HFFc6 (cell line): ENCODE data around the gene ARRDC4. TPM values are rescaled to one million over a fixed set of nuclear protein-coding genes. Genes with fewer than 3 reads are reported as not detected.

Experiments
- DNase-seq: peaks from one replicate; pipeline ENCODE4 v3.0.0-alpha.2; 2018
- H3K27ac Mint-ChIP-seq: 2 replicates; pipeline ENCODE4 v1.8.0; 2020; ENCODE audit warnings: mild to moderate bottlenecking, mixed read lengths
- H3K27me3 Mint-ChIP-seq: 2 replicates; pipeline ENCODE4 v1.8.0; 2021; ENCODE audit warnings: mild to moderate bottlenecking, moderate library complexity, mixed read lengths; ENCODE audit not compliant: insufficient read depth
- H3K36me3 Mint-ChIP-seq: 2 replicates; pipeline ENCODE4 v1.8.0; 2021; ENCODE audit warnings: low read depth, mixed read lengths
- H3K4me1 Mint-ChIP-seq: 2 replicates; pipeline ENCODE4 v1.8.0; 2020; ENCODE audit warnings: low read depth, mixed read lengths
- H3K4me3 Mint-ChIP-seq: 2 replicates; pipeline ENCODE4 v1.8.0; 2020; ENCODE audit warnings: mild to moderate bottlenecking, moderate library complexity, mixed read lengths
- H3K9me3 Mint-ChIP-seq: 2 replicates; pipeline ENCODE4 v1.8.0; 2020; ENCODE audit warnings: mild to moderate bottlenecking, mixed read lengths
- total RNA-seq, 6 experiments: library from RNA; stranded (reverse); fragmentation: NEBNext Ultra II Directional; extraction: Animal tissue kit (Norgen Biotek cat#: 25700); gene quantifications; 2 replicates in 1 of 6; 3 replicates in 5 of 6; pipeline ENCODE4 v1.2.3, GENCODE V29; 2021
- TF ChIP-seq, protein P1 (sequence below): fragments of 200-600 bp; sonication (generic); IDR thresholded peaks from 2 replicates; pipeline ENCODE4 v1.5.0; 2021; ENCODE audit warnings: antibody characterized with exemption, mild to moderate bottlenecking

The ARRDC4 gene
- total RNA-seq, 6 experiments from 2014 or later = 20.2 to 60.1 (median 23.8) TPM

DNA sequence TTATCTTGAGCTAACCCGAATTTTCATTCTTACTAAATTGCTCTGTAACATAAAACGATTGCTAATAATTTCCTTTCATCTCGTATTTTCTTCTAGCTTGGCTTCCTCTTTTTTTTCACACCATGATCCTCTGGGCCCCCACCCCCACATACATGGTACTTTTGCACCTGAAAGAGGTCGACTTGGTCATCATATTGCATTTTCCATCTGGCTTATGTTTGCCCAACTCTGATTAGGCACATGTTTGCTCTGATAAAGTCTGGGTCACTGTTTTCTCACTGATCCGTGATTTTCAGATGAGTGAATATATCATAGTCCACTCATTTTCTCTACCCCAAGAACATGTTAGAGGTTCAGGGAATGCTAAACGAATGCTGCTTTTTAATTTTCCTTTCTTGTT, 49.5 kb downstream of the ARRDC4 start:
- Mint-ChIP-seq H3K4me3 (no peak overlapping the region), H3K27me3 (no peaks in the 10 kb centered on the region; the same call in none of the 2 replicates), H3K36me3 (no peaks in the 10 kb centered on the region), H3K9me3 (no peaks in the 10 kb centered on the region), H3K27ac (no peak overlapping the region), H3K4me1 (peaks cover 28% of the 10 kb centered on the region)
- no peak for DNase-seq
- TF ChIP-seq, protein P1, sequence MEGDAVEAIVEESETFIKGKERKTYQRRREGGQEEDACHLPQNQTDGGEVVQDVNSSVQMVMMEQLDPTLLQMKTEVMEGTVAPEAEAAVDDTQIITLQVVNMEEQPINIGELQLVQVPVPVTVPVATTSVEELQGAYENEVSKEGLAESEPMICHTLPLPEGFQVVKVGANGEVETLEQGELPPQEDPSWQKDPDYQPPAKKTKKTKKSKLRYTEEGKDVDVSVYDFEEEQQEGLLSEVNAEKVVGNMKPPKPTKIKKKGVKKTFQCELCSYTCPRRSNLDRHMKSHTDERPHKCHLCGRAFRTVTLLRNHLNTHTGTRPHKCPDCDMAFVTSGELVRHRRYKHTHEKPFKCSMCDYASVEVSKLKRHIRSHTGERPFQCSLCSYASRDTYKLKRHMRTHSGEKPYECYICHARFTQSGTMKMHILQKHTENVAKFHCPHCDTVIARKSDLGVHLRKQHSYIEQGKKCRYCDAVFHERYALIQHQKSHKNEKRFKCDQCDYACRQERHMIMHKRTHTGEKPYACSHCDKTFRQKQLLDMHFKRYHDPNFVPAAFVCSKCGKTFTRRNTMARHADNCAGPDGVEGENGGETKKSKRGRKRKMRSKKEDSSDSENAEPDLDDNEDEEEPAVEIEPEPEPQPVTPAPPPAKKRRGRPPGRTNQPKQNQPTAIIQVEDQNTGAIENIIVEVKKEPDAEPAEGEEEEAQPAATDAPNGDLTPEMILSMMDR = no peak

DNA sequence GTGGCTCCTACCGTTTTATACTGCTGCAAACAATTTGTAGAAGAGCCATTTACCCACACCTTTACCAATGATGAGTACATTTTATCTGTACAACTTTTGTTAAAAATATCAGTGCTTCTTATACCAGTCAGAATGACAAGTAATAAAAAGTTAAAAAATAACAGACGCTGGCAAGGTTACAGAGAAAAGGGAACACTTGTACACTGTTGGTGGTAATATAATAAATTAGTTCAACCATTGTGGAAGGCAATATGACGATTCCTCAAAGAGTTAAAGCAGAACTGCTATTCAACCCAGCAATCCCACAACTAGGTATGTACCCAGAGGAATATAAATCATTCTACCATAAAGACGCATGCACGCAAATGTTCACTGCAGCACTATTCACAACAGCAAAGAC, 51.9 kb downstream of the ARRDC4 start:
- Mint-ChIP-seq H3K4me3 (no peak overlapping the region), H3K27ac (no peak overlapping the region), H3K4me1 (peaks cover 26% of the 10 kb centered on the region), H3K36me3 (no peaks in the 10 kb centered on the region), H3K27me3 (no peaks in the 10 kb centered on the region; the same call in none of the 2 replicates), H3K9me3 (no peaks in the 10 kb centered on the region)
- DNase-seq = no peak
- TF ChIP-seq, protein P1 = no peak

DNA sequence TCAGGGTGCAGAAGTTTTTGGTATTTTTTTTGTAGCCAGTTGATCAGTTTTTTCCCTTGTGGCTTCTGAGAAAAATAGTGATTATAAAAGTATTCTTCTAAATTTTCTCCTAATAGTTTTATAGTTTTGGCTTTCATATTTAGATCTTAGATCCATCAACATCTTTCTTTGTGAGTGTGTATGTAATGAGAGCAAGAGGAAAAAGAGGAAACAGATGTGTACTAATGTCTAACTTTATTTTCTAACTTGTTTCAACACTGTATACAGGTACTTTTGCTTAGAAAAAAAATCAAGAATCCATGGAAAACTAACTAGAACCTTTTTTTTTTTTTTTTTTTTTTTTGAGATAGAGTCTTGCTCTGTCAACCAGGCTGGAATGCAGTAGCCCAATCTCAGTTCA, 53.1 kb downstream of the ARRDC4 start:
- Mint-ChIP-seq H3K4me3 (no peak overlapping the region), H3K4me1 (peaks cover 16% of the 10 kb centered on the region), H3K27ac (no peak overlapping the region), H3K36me3 (no peaks in the 10 kb centered on the region), H3K27me3 (no peaks in the 10 kb centered on the region; the same call in none of the 2 replicates), H3K9me3 (no peaks in the 10 kb centered on the region)
- DNase-seq = no peak
- TF ChIP-seq, protein P1 = no peak

DNA sequence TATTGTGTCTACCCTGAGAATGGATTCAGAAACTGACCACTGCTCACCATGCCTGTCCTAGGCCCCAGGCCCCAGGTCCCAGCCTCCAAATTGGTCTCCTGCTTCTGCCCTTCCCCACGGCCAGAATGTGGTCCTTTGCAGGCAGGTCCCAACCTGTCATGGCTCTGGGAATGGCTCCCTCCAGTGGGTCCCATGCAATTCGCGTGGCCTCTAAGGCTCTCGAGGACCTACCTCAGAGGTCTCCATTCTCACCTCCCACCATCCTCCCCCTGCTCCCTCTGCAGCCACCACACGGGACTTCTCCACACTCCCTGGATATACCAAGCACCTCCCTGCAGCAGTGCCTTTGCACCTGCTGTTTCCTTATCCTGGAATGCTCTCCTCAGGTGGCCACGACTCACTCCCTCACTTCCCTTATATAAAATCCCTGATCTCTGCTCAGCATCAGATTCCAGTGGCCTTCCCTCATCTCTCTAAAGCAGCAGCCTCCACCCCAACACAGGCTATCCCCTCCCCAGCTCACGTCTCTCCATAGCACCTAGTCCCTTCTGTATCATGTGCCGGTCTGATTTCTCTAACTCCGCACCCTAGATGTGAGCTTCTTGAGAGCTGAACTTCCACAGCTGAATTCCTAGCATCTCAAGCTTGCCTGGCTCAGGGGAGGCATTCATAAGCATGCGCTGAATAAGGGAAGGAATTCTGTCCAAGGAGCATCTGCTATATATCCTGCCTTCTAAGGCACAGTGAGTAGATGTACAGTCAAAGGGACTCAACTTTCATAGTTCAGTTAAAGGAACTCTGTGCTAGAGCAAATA, 56.9 kb downstream of the ARRDC4 start:
- Mint-ChIP-seq H3K36me3 (no peaks in the 10 kb centered on the region), H3K27ac (no peak overlapping the region), H3K4me3 (no peak overlapping the region), H3K27me3 (no peaks in the 10 kb centered on the region; the same call in 1 of the 2 replicates), H3K9me3 (no peaks in the 10 kb centered on the region), H3K4me1 (no peaks in the 10 kb centered on the region)
- TF ChIP-seq, protein P1 = no peak
- DNase-seq = no peak

DNA sequence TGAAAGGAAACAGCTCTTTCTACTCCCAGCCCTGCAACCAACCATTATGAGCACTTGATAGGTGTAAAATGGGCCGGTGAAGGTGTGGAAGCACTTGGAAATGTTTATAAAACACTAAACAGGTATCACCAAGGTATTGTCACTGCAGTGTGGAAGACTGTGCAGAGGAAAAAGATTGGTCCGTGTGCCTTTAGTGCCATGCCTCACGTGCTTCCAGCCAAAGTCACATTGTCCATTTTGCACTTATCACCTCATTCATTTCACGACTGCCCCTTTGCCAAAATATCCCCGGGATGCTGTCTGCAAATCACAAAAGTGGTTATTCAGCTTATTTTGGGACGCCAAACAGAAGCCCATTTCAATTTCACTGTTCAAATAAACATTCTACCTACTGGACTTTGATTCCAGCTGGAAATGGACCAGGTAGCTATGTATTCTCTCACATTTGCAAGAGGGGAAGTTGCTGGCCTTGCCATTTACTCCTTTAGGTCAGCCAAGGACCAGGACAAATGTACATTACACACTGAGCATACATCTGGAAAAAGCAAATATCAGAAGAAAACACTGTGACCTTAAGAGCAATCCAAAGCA, 58.4 kb downstream of the ARRDC4 start:
- TF ChIP-seq, protein P1 = no peak
- DNase-seq = no peak
- H3K4me1 Mint-ChIP-seq = no peaks in the 10 kb centered on the region
- H3K9me3 Mint-ChIP-seq = no peaks in the 10 kb centered on the region
- H3K27me3 Mint-ChIP-seq = no peaks in the 10 kb centered on the region; the same call in 1 of the 2 replicates
- H3K4me3 Mint-ChIP-seq = no peak overlapping the region
- H3K36me3 Mint-ChIP-seq = peaks cover 4% of the 10 kb centered on the region; the same call in 1 of the 2 replicates
- H3K27ac Mint-ChIP-seq = no peak overlapping the region
